Fibroblast of the aortic adventitia (primary cell): ENCODE data around the gene NXN. TPM values are rescaled to one million over a fixed set of nuclear protein-coding genes. Genes with fewer than 3 reads are reported as not detected.
"Not testable (repeated sequence)": the region's sequence is repeated elsewhere in the genome, so short reads cannot be mapped to it uniquely, and the experiment has no call there.

Source experiments
- DNase-seq: peaks from one replicate; pipeline ENCODE4 v3.0.0-alpha.2; 2010; ENCODE audit warnings: low read depth
- H3K4me3 ChIP-seq: 2 replicates; pipeline ENCODE4 v1.5.1; 2011; ENCODE audit warnings: low read depth, mild to moderate bottlenecking, control low read depth, low read length, moderate library complexity
- CTCF ChIP-seq: IDR thresholded peaks from 2 replicates; pipeline ENCODE4 v1.5.1; 2011; ENCODE audit warnings: mild to moderate bottlenecking, low read length, control low read depth, inconsistent platforms; ENCODE audit not compliant: insufficient read depth
- total RNA-seq: library from RNA; depleted of rRNA; stranded (reverse); fragments of >200 nt; gene quantifications from 2 replicates; pipeline ENCODE4 v1.2.3, GENCODE V29; 2012; ENCODE audit warnings: low replicate concordance

NXN gene
- total RNA-seq, 1 donor, result 18.1 TPM

GRCh38 chr17:860805-861204 is 118.8 kb downstream of the NXN start:
- H3K4me3 ChIP-seq, result no peak overlapping the region
- no peak for DNase-seq
- TF ChIP-seq CTCF, result no peak

GRCh38 chr17:859824-860195 is 119.8 kb downstream of the NXN start:
- TF ChIP-seq CTCF, result no peak
- peak; percentile 43 for DNase-seq
- no peak overlapping the region for H3K4me3 ChIP-seq

- DNase-seq, result peak; percentile 28
- no peak overlapping the region for H3K4me3 ChIP-seq
- no peak for TF ChIP-seq CTCF
Measured at GRCh38 chr17:859061-859823, 120.3 kb downstream of the NXN start.

- TF ChIP-seq CTCF, result no peak
- no peak overlapping the region for H3K4me3 ChIP-seq
- no peak for DNase-seq
Measured at GRCh38 chr17:856149-856548, 123.4 kb downstream of the NXN start.

GRCh38 chr17:855569-855968 is 124.0 kb downstream of the NXN start:
- no peak overlapping the region for H3K4me3 ChIP-seq
- TF ChIP-seq CTCF, result no peak
- DNase-seq, result no peak

GRCh38 chr17:852850-853249 is 126.7 kb downstream of the NXN start:
- DNase-seq, H3K4me3 ChIP-seq: not testable (repeated sequence)

GRCh38 chr17:852349-852748 is 127.2 kb downstream of the NXN start:
- H3K4me3 ChIP-seq, result no peak overlapping the region
- DNase-seq, result no peak
- TF ChIP-seq CTCF, result no peak
